Caki2 (cell line): ENCODE results near the gene PI4KA. TPM values are rescaled to one million over a fixed set of nuclear protein-coding genes. Genes with fewer than 3 reads are reported as not detected.
"Not testable (repeated sequence)": the region's sequence is repeated elsewhere in the genome, so short reads cannot be mapped to it uniquely, and the experiment has no call there.

Source experiments
- DNase-seq: peaks from one replicate; pipeline ENCODE4 v3.0.0-alpha.2; 2015; ENCODE audit warnings: low read depth
- in situ Hi-C: cut with HindIII; loops from 2 replicates; pipeline ENCODE4 v1.10.0; 2016; ENCODE audit warnings: low sequenced_read_pairs, low pct_unique_long_range_greater_than_20kb, mixed read lengths
- total RNA-seq: library from RNA; depleted of rRNA; stranded (reverse); fragments of >200 nt; shearing (Covaris generic); gene quantifications from 2 replicates; pipeline ENCODE4 v1.2.3, GENCODE V29; 2014; ENCODE audit warnings: low replicate concordance

The PI4KA gene
- total RNA-seq, 1 experiment from 2014 or later: 29.9 TPM

- in situ Hi-C loops: not testable (repeated sequence)
Observed at GRCh38 chr22:20670457-20671261, 188.0 kb downstream of the PI4KA start.

GRCh38 chr22:20669884-20670283 is 188.7 kb downstream of the PI4KA start:
- in situ Hi-C loops, DNase-seq: not testable (repeated sequence)

More at GRCh38 chr22:20670457-20671261, 188.0 kb downstream of the PI4KA start:
- DNase-seq: not testable (repeated sequence)

- in situ Hi-C loops, DNase-seq: not testable (repeated sequence)
Observed at GRCh38 chr22:20669471-20669870, 189.1 kb downstream of the PI4KA start.

- in situ Hi-C loops, DNase-seq: not testable (repeated sequence)
Observed at GRCh38 chr22:20668769-20669168, 189.8 kb downstream of the PI4KA start.

- DNase-seq, in situ Hi-C loops: not testable (repeated sequence)
Observed at GRCh38 chr22:20668226-20668625, 190.4 kb downstream of the PI4KA start.

- in situ Hi-C loops, DNase-seq: not testable (repeated sequence)
Observed at GRCh38 chr22:20667548-20667947, 191.1 kb downstream of the PI4KA start.

GRCh38 chr22:20666560-20666959 is 192.1 kb downstream of the PI4KA start:
- DNase-seq: no peak
- in situ Hi-C loops: no loop called here

- no peak for DNase-seq
- in situ Hi-C loops: no loop called here
Observed at GRCh38 chr22:20664594-20664959, 194.0 kb downstream of the PI4KA start.

- in situ Hi-C loops: no loop called here
- no peak for DNase-seq
Observed at GRCh38 chr22:20663941-20664593, 194.5 kb downstream of the PI4KA start.

- in situ Hi-C loops: no loop called here
- no peak for DNase-seq
Observed at GRCh38 chr22:20663137-20663828, 195.3 kb downstream of the PI4KA start.

GRCh38 chr22:20662524-20663036 is 196.0 kb downstream of the PI4KA start:
- DNase-seq, in situ Hi-C loops: not testable (repeated sequence)

- in situ Hi-C loops: no loop called here
Observed at GRCh38 chr22:20661473-20661872, 197.1 kb downstream of the PI4KA start.

GRCh38 chr22:20660441-20661054 is 198.1 kb downstream of the PI4KA start:
- no peak for DNase-seq
- in situ Hi-C loops: no loop called here

More at GRCh38 chr22:20661473-20661872, 197.1 kb downstream of the PI4KA start:
- DNase-seq: no peak

- DNase-seq: no peak
- in situ Hi-C loops: no loop called here
Observed at GRCh38 chr22:20659920-20660319, 198.7 kb downstream of the PI4KA start.

GRCh38 chr22:20659258-20659657 is 199.4 kb downstream of the PI4KA start:
- no peak for DNase-seq
- in situ Hi-C loops: no loop called here

GRCh38 chr22:20658433-20659222 is 200.0 kb downstream of the PI4KA start:
- DNase-seq: no peak
- in situ Hi-C loops: no loop called here

- in situ Hi-C loops: no loop called here
- no peak for DNase-seq
Observed at GRCh38 chr22:20657963-20658362, 200.6 kb downstream of the PI4KA start.
